H1 (cell line): Measurements from ENCODE around the gene FRMD3. TPM values are rescaled to one million over a fixed set of nuclear protein-coding genes. Genes with fewer than 3 reads are reported as not detected.
A peak's percentile ranks its signal among the peaks of the same experiment; 100 is the strongest.

Experiments used
- BACH1 ChIP-seq: IDR thresholded peaks from 2 replicates; pipeline ENCODE4 v1.6.1; 2012; ENCODE audit warnings: low read length, improper control_type of control experiment
- BCL11A ChIP-seq, 2 experiments: IDR thresholded peaks; one replicate each; pipeline ENCODE4 v1.6.1; 2011; ENCODE audit warnings: low read depth in 2 of 2, low read length in 2 of 2, mild to moderate bottlenecking in 2 of 2
- EP300 ChIP-seq, 2 experiments: IDR thresholded peaks; 1 replicate in 1 of 2; 2 replicates in 1 of 2; pipeline ENCODE4 v1.6.1; 2011 to 2012; ENCODE audit warnings: low read depth in 2 of 2, low read length in 2 of 2, mild to moderate bottlenecking in 2 of 2, borderline replicate concordance in 1 of 2, inconsistent platforms in 1 of 2, moderate library complexity in 1 of 2
- GABPA ChIP-seq: IDR thresholded peaks from 2 replicates; pipeline ENCODE4 v1.6.1; 2011; ENCODE audit warnings: mild to moderate bottlenecking, low read length, moderate library complexity, borderline replicate concordance; ENCODE audit not compliant: insufficient read depth
- KDM1A ChIP-seq: fragments of 200-600, 300-600 bp; sonication (generic); IDR thresholded peaks from 2 replicates; pipeline ENCODE4 v1.7.1; 2016; ENCODE audit warnings: mild to moderate bottlenecking, low read length, borderline replicate concordance
- KDM4A ChIP-seq: IDR thresholded peaks from one replicate; pipeline ENCODE4 v1.7.1; 2012; ENCODE audit warnings: low read depth, mild to moderate bottlenecking, moderate library complexity, low read length, inconsistent platforms; ENCODE audit not compliant: severe bottlenecking
- NRF1 ChIP-seq: IDR thresholded peaks from 2 replicates; pipeline ENCODE4 v1.6.1; 2011; ENCODE audit warnings: mild to moderate bottlenecking, low read depth, low read length, improper control_type of control experiment
- RBBP5 ChIP-seq: IDR thresholded peaks from 2 replicates; pipeline ENCODE4 v1.7.1; 2012; ENCODE audit warnings: low read depth, mild to moderate bottlenecking, inconsistent platforms, low read length, moderate library complexity, borderline replicate concordance
- RFX5 ChIP-seq: IDR thresholded peaks from 2 replicates; pipeline ENCODE4 v1.6.1; 2011; ENCODE audit warnings: low read depth, low read length, improper control_type of control experiment, borderline replicate concordance
- SIN3A ChIP-seq, 2 experiments: IDR thresholded peaks in 1 of 2; conservative IDR thresholded peaks in 1 of 2; 2 replicates each; pipeline ENCODE4 v1.6.1; 2011 to 2012; ENCODE audit warnings: low read length in 2 of 2, improper control_type of control experiment in 1 of 2, low read depth in 1 of 2, mild to moderate bottlenecking in 1 of 2
- polyA plus RNA-seq, 7 experiments: library from polyadenylated mRNA; depleted of rRNA in 3 of 7; stranded (reverse) in 5 of 7; unstranded in 2 of 7; fragments of >200 nt in 5 of 7; fragments of 200-250 nt in 2 of 7; gene quantifications; 1 replicate in 5 of 7; 2 replicates in 1 of 7; 4 replicates in 1 of 7; pipeline versions ENCODE4 v1.2.1 to v1.2.3, GENCODE V29; 2011 to 2013; ENCODE audit warnings: missing spikeins in 2 of 7, mixed read lengths in 2 of 7
- total RNA-seq: library from RNA; stranded (reverse); fragmentation: NEBNext Ultra II Directional; extraction: Animal tissue kit (Norgen Biotek cat#: 25700); gene quantifications from 2 replicates; pipeline ENCODE4 v1.2.1, GENCODE V29; 2021
- TF ChIP-seq, protein P1 (sequence below): fragments of 300-600 bp; sonication (generic); IDR thresholded peaks from 2 replicates; pipeline ENCODE4 v1.7.1; 2012; ENCODE audit warnings: low read length, moderate library complexity, mild to moderate bottlenecking, inconsistent platforms; ENCODE audit not compliant: insufficient replicate concordance

FRMD3 gene
- total and polyA plus RNA-seq, 2 of the 8 experiments (the other 6 are each of a cell fraction or from before 2014, with no cell fraction given), result 0.15 to 1.4 TPM

DNA sequence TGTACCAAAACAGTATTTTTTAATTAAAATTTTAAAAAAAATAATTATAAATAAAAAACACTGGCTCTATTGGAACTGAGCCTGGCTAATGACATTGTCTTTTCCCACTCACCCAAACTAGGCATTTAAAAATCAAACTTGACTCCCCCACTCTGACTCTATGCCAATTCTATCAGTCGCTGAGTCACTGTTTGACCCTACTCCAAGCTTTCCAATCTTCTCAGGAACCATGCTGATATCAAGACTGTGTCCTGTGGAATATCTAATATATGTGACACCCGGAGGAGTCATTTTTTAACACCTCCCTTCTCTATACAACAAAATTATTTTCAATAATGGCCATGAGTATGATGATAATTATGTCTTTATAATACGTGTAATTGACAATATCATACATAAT lies 303.7 kb downstream of the FRMD3 start (continued):
- TF ChIP-seq, protein P1, sequence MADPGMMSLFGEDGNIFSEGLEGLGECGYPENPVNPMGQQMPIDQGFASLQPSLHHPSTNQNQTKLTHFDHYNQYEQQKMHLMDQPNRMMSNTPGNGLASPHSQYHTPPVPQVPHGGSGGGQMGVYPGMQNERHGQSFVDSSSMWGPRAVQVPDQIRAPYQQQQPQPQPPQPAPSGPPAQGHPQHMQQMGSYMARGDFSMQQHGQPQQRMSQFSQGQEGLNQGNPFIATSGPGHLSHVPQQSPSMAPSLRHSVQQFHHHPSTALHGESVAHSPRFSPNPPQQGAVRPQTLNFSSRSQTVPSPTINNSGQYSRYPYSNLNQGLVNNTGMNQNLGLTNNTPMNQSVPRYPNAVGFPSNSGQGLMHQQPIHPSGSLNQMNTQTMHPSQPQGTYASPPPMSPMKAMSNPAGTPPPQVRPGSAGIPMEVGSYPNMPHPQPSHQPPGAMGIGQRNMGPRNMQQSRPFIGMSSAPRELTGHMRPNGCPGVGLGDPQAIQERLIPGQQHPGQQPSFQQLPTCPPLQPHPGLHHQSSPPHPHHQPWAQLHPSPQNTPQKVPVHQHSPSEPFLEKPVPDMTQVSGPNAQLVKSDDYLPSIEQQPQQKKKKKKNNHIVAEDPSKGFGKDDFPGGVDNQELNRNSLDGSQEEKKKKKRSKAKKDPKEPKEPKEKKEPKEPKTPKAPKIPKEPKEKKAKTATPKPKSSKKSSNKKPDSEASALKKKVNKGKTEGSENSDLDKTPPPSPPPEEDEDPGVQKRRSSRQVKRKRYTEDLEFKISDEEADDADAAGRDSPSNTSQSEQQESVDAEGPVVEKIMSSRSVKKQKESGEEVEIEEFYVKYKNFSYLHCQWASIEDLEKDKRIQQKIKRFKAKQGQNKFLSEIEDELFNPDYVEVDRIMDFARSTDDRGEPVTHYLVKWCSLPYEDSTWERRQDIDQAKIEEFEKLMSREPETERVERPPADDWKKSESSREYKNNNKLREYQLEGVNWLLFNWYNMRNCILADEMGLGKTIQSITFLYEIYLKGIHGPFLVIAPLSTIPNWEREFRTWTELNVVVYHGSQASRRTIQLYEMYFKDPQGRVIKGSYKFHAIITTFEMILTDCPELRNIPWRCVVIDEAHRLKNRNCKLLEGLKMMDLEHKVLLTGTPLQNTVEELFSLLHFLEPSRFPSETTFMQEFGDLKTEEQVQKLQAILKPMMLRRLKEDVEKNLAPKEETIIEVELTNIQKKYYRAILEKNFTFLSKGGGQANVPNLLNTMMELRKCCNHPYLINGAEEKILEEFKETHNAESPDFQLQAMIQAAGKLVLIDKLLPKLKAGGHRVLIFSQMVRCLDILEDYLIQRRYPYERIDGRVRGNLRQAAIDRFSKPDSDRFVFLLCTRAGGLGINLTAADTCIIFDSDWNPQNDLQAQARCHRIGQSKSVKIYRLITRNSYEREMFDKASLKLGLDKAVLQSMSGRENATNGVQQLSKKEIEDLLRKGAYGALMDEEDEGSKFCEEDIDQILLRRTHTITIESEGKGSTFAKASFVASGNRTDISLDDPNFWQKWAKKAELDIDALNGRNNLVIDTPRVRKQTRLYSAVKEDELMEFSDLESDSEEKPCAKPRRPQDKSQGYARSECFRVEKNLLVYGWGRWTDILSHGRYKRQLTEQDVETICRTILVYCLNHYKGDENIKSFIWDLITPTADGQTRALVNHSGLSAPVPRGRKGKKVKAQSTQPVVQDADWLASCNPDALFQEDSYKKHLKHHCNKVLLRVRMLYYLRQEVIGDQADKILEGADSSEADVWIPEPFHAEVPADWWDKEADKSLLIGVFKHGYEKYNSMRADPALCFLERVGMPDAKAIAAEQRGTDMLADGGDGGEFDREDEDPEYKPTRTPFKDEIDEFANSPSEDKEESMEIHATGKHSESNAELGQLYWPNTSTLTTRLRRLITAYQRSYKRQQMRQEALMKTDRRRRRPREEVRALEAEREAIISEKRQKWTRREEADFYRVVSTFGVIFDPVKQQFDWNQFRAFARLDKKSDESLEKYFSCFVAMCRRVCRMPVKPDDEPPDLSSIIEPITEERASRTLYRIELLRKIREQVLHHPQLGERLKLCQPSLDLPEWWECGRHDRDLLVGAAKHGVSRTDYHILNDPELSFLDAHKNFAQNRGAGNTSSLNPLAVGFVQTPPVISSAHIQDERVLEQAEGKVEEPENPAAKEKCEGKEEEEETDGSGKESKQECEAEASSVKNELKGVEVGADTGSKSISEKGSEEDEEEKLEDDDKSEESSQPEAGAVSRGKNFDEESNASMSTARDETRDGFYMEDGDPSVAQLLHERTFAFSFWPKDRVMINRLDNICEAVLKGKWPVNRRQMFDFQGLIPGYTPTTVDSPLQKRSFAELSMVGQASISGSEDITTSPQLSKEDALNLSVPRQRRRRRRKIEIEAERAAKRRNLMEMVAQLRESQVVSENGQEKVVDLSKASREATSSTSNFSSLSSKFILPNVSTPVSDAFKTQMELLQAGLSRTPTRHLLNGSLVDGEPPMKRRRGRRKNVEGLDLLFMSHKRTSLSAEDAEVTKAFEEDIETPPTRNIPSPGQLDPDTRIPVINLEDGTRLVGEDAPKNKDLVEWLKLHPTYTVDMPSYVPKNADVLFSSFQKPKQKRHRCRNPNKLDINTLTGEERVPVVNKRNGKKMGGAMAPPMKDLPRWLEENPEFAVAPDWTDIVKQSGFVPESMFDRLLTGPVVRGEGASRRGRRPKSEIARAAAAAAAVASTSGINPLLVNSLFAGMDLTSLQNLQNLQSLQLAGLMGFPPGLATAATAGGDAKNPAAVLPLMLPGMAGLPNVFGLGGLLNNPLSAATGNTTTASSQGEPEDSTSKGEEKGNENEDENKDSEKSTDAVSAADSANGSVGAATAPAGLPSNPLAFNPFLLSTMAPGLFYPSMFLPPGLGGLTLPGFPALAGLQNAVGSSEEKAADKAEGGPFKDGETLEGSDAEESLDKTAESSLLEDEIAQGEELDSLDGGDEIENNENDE, result no peak
- TF ChIP-seq BCL11A (IDR thresholded peaks at IDR 0.05; ENCODE audit: low read depth in 2 of 2, low read length in 2 of 2), result no peak
- no peak for TF ChIP-seq KDM1A
- TF ChIP-seq RBBP5, result no peak
- TF ChIP-seq RFX5, result no peak
- no peak for TF ChIP-seq EP300 (IDR thresholded peaks at IDR 0.05; ENCODE audit: borderline replicate concordance in 1 of 2, low read depth in 2 of 2, low read length in 2 of 2)
- TF ChIP-seq BACH1, result peak; percentile 33; the same call in 1 of the 2 replicates
- TF ChIP-seq NRF1, result no peak
- TF ChIP-seq KDM4A, result no peak
- TF ChIP-seq GABPA, result no peak
- TF ChIP-seq SIN3A (conservative IDR thresholded peaks at IDR 0.05 in 1 of 2, IDR thresholded peaks at IDR 0.05 in 1 of 2; ENCODE audit: low read depth in 1 of 2, low read length in 2 of 2), result no peak
